ENCODE results near the gene CCDC192. TPM values are rescaled to one million over a fixed set of nuclear protein-coding genes. Genes with fewer than 3 reads are reported as not detected.

The CCDC192 gene
- total RNA-seq, 1 experiment from 2014 or later, result not detected

DNA sequence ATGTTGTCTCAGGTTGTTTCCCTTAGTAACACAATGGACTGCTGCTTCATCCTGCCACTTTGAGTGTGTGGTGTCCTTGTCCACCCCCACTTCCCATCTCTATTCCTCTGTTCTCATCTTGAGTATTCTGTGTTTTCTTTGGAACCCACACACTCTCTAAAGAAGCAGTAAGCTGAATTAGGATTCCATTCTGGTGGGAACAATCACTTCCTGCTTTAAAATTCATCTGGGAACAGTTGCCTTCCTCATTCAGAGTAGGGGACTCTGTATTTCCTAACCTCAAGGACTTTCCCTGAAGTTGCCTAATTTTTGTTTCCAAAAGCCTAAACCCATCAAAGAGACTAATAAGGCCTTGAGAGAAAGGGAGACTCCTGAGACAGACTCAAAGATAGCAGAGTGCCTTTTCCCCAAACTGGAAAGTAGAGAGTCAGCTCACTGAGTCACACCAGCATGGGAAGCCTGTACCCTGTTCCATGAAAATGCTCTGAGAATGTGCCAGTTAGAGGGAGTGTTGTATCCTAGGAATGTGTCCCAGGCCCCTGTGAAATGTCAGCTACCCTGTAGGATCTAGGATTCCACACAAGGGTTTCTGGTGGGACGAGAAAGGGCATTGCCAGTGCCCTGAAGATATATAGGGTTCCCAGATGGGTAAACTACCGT, 63.6 kb downstream of the CCDC192 start:
- Mint-ChIP-seq H3K4me3 (ENCODE audit: unreplicated experiment) (no peak overlapping the region), H3K9me3 (ENCODE audit: unreplicated experiment) (peaks cover 10% of the 10 kb centered on the region), H3K36me3 (ENCODE audit: insufficient read depth, unreplicated experiment) (peaks cover 4% of the 10 kb centered on the region), H3K27me3 (ENCODE audit: insufficient read depth, unreplicated experiment) (no peaks in the 10 kb centered on the region), H3K4me1 (ENCODE audit: low read depth, unreplicated experiment) (peaks cover 22% of the 10 kb centered on the region), H3K27ac (ENCODE audit: unreplicated experiment) (no peak overlapping the region)
- CTCF ChIA-PET, result no interaction called here
- intact Hi-C loops (cut with micrococcal nuclease; ENCODE audit: unreplicated experiment), result no loop called here
- Histone ChIP-seq H3K27me3 (replicated peaks; ENCODE audit: control insufficient read depth, insufficient read depth, low read length) (no peaks in the 10 kb centered on the region), H3K4me1 (no peaks in the 10 kb centered on the region; the same call in 1 of the 2 replicates), H3K36me3 (ENCODE audit: control insufficient read depth, insufficient read depth, low read length) (no peaks in the 10 kb centered on the region), H3K4me3 (ENCODE audit: low read depth, low read length) (no peak overlapping the region), H3K9me3 (no peaks in the 10 kb centered on the region)
- TF ChIP-seq, protein P1, sequence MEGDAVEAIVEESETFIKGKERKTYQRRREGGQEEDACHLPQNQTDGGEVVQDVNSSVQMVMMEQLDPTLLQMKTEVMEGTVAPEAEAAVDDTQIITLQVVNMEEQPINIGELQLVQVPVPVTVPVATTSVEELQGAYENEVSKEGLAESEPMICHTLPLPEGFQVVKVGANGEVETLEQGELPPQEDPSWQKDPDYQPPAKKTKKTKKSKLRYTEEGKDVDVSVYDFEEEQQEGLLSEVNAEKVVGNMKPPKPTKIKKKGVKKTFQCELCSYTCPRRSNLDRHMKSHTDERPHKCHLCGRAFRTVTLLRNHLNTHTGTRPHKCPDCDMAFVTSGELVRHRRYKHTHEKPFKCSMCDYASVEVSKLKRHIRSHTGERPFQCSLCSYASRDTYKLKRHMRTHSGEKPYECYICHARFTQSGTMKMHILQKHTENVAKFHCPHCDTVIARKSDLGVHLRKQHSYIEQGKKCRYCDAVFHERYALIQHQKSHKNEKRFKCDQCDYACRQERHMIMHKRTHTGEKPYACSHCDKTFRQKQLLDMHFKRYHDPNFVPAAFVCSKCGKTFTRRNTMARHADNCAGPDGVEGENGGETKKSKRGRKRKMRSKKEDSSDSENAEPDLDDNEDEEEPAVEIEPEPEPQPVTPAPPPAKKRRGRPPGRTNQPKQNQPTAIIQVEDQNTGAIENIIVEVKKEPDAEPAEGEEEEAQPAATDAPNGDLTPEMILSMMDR (IDR thresholded peaks at IDR 0.05; ENCODE audit: insufficient read depth in 1 of 2, low read depth in 1 of 2, low read length in 1 of 2, severe bottlenecking in 1 of 2, unreplicated experiment in 1 of 2), result no peak
- DNase-seq, result no peak
- POLR2A ChIA-PET, result no interaction called here
- BruUV-seq (replicated peaks), result no TSS peak

DNA sequence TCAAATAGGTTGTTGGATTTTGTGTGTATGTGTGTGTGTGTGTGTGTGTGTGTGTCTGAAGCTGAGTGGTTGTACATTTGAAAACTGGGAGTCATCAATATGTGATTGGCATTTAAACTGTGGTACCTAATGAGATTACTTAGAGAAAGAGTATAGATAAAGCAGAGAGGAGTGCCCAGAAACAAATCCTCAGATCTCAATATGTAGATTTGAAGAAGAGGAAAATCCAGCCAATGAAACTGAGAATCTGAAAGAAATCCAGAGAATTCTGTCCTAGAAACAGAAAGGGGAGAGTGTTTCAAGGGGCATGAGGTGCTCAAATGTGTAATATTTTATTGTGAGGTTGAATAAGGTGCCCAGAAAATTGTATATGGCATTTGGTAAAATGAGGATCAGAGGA, 66.2 kb downstream of the CCDC192 start:
- H3K27me3 ChIP-seq (replicated peaks; ENCODE audit: control insufficient read depth, insufficient read depth, low read length), result no peaks in the 10 kb centered on the region
- no TSS peak for BruUV-seq (replicated peaks)
- TF ChIP-seq, protein P1 (IDR thresholded peaks at IDR 0.05; ENCODE audit: insufficient read depth in 1 of 2, low read depth in 1 of 2, low read length in 1 of 2, severe bottlenecking in 1 of 2, unreplicated experiment in 1 of 2), result no peak
- no peak for DNase-seq
- H3K36me3 Mint-ChIP-seq (ENCODE audit: insufficient read depth, unreplicated experiment), result no peaks in the 10 kb centered on the region
- no peaks in the 10 kb centered on the region for H3K9me3 ChIP-seq
- no peak overlapping the region for H3K27ac Mint-ChIP-seq (ENCODE audit: unreplicated experiment)
- no peak overlapping the region for H3K4me3 Mint-ChIP-seq (ENCODE audit: unreplicated experiment)
- peaks cover 22% of the 10 kb centered on the region for H3K4me1 Mint-ChIP-seq (ENCODE audit: low read depth, unreplicated experiment)
- H3K4me1 ChIP-seq, result peaks cover 2% of the 10 kb centered on the region; the same call in 1 of the 2 replicates
- ChIA-PET CTCF (no interaction called here), POLR2A (no interaction called here)
- no peaks in the 10 kb centered on the region for H3K36me3 ChIP-seq (ENCODE audit: control insufficient read depth, insufficient read depth, low read length)
- peaks cover 10% of the 10 kb centered on the region for H3K9me3 Mint-ChIP-seq (ENCODE audit: unreplicated experiment)
- intact Hi-C loops (cut with micrococcal nuclease; ENCODE audit: unreplicated experiment), result no loop called here
- H3K27me3 Mint-ChIP-seq (ENCODE audit: insufficient read depth, unreplicated experiment), result no peaks in the 10 kb centered on the region
- no peak overlapping the region for H3K4me3 ChIP-seq (ENCODE audit: low read depth, low read length)

DNA sequence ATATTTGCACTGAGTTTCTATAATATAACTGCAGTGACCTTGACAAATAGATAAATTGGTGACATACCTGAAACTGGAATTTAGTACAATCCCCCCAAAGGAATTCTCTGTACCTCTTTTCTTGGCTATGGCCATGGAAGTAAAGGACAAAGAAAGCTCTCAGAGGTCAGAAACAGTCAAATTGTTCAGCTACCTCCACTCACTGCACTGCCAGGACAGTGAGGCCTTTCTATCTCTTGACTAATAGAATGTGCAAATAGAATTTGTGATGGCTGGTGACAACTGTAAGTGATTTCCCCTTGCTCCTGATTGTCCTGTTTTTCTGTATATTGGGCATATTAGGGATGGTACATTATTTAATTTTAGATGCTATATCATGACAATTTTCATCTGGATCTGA, 67.1 kb downstream of the CCDC192 start:
- Histone ChIP-seq H3K27me3 (replicated peaks; ENCODE audit: control insufficient read depth, insufficient read depth, low read length) (no peaks in the 10 kb centered on the region), H3K36me3 (ENCODE audit: control insufficient read depth, insufficient read depth, low read length) (no peaks in the 10 kb centered on the region), H3K4me3 (ENCODE audit: low read depth, low read length) (no peak overlapping the region), H3K9me3 (0 out of 2 replicates have a peak, but pooled peaks cover under 1% of the 10 kb centered on the region), H3K4me1 (peaks cover 10% of the 10 kb centered on the region)
- no peak for DNase-seq
- no peaks in the 10 kb centered on the region for H3K36me3 Mint-ChIP-seq (ENCODE audit: insufficient read depth, unreplicated experiment)
- POLR2A ChIA-PET, result no interaction called here
- CTCF ChIA-PET, result no interaction called here
- no TSS peak for BruUV-seq (replicated peaks)
- TF ChIP-seq, protein P1 (IDR thresholded peaks at IDR 0.05; ENCODE audit: insufficient read depth in 1 of 2, low read depth in 1 of 2, low read length in 1 of 2, severe bottlenecking in 1 of 2, unreplicated experiment in 1 of 2), result no peak
- peaks cover 27% of the 10 kb centered on the region for H3K4me1 Mint-ChIP-seq (ENCODE audit: low read depth, unreplicated experiment)
- no peaks in the 10 kb centered on the region for H3K27me3 Mint-ChIP-seq (ENCODE audit: insufficient read depth, unreplicated experiment)
- no peak overlapping the region for H3K4me3 Mint-ChIP-seq (ENCODE audit: unreplicated experiment)
- intact Hi-C loops (cut with micrococcal nuclease; ENCODE audit: unreplicated experiment), result no loop called here
- peaks cover 10% of the 10 kb centered on the region for H3K9me3 Mint-ChIP-seq (ENCODE audit: unreplicated experiment)
- no peak overlapping the region for H3K27ac Mint-ChIP-seq (ENCODE audit: unreplicated experiment)
